Karpas-422 (cell line): ENCODE measurements around the gene SMARCE1. TPM values are rescaled to one million over a fixed set of nuclear protein-coding genes. Genes with fewer than 3 reads are reported as not detected.

ENCODE experiments used
- DNase-seq: peaks from one replicate; pipeline ENCODE4 v3.0.0-alpha.2; 2015
- H2AFZ ChIP-seq: fragments of 200-600 bp; sonication (generic); 2 replicates; pipeline ENCODE4 v1.6.1; 2014; ENCODE audit warnings: antibody characterized with exemption, low read length, mixed read lengths
- H3K27ac ChIP-seq: fragments of 200-600 bp; sonication (generic); 2 replicates; pipeline ENCODE4 v1.5.1; 2014; ENCODE audit warnings: mild to moderate bottlenecking, low read length, moderate library complexity
- H3K27me3 ChIP-seq: fragments of 200-600 bp; sonication (generic); 2 replicates; pipeline ENCODE4 v1.6.1; 2014; ENCODE audit warnings: low read length, mixed read lengths
- H3K36me3 ChIP-seq: fragments of 200-600 bp; sonication (generic); 2 replicates; pipeline ENCODE4 v1.6.1; 2014; ENCODE audit warnings: low read length, mixed read lengths; ENCODE audit not compliant: insufficient read depth
- H3K4me1 ChIP-seq: fragments of 200-600 bp; sonication (generic); 2 replicates; pipeline ENCODE4 v1.6.1; 2014; ENCODE audit warnings: mild to moderate bottlenecking, low read length, mixed read lengths
- H3K4me2 ChIP-seq: fragments of 200-600 bp; sonication (generic); 2 replicates; pipeline ENCODE4 v1.6.1; 2014; ENCODE audit warnings: low read length, low read depth, mild to moderate bottlenecking; ENCODE audit not compliant: poor library complexity, severe bottlenecking
- H3K4me3 ChIP-seq: fragments of 200-600 bp; sonication (generic); 2 replicates; pipeline ENCODE4 v1.5.1; 2014; ENCODE audit warnings: mild to moderate bottlenecking, antibody characterized with exemption, low read length, mixed read lengths
- H3K79me2 ChIP-seq: fragments of 200-600 bp; sonication (generic); 2 replicates; pipeline ENCODE4 v1.6.1; 2014; ENCODE audit warnings: mild to moderate bottlenecking, low read length, mixed read lengths
- H3K9ac ChIP-seq: fragments of 200-600 bp; sonication (generic); 2 replicates; pipeline ENCODE4 v1.6.0; 2014; ENCODE audit warnings: low read length
- H3K9me2 ChIP-seq: fragments of 200-600 bp; sonication (generic), shearing (Covaris generic); replicated peaks from 2 replicates; pipeline ENCODE4 v1.6.0; 2014; ENCODE audit warnings: mild to moderate bottlenecking, low read length, moderate library complexity; ENCODE audit not compliant: insufficient read depth
- H3K9me3 ChIP-seq: fragments of 300-700, 200-600 bp; sonication (generic); 2 replicates; pipeline ENCODE4 v1.6.1; 2014; ENCODE audit warnings: low read length, mixed read lengths
- H4K20me1 ChIP-seq: fragments of 200-600 bp; sonication (generic); 2 replicates; pipeline ENCODE4 v1.6.1; 2014; ENCODE audit warnings: mild to moderate bottlenecking, antibody characterized with exemption, low read length, low read depth; ENCODE audit not compliant: insufficient read depth
- total RNA-seq: library from RNA; depleted of rRNA; stranded (reverse); fragments of >200 nt; shearing (Covaris generic); gene quantifications from 2 replicates; pipeline ENCODE4 v1.2.3, GENCODE V29; 2014; ENCODE audit warnings: low replicate concordance

SMARCE1 gene
- total RNA-seq, 1 experiment from 2014 or later: 68.6 TPM

DNA sequence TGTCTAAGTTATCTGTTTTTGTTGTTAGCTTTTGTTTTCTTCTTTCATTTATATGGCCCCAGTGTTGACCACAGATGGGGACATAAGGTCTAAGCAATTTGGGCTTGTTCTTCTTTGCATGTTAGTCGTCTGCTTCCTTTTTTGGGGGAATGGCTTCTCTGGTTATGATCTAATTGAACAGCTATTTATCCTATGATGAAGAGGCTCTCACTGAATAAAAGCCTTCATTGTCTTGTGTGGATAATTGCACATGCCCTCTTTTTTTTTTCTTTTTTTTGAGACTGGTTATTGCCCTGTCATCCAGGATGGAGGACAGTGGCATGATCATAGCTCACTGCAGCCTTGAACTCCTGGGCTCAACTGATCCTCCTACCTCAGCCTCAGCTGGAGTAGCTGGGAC, 13.7 kb downstream of the SMARCE1 start:
- H3K27ac ChIP-seq: no peak overlapping the region
- H3K36me3 ChIP-seq: peaks cover 81% of the 10 kb centered on the region; the same call in 1 of the 2 replicates

DNA sequence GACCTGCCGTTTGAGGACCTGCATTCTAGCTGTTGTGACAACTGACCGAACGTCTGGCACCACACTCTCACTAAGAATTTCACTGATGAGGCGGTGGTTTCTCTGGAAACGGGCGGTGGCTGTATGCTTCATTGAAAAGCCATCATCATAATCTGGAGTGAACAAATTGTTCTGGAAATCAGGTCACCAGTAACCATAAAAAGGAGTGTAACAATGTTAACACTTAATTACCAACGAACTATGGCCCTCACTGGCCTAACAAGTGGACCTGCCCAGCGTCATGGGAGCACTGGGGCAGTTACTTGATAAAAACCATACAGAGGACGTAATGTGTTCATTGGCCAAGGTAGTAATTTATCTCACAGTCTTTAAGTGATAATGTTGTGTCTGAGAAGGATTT, 15.4 kb downstream of the SMARCE1 start:
- Histone ChIP-seq H2AFZ (no peak overlapping the region), H3K36me3 (peaks cover 81% of the 10 kb centered on the region; the same call in 1 of the 2 replicates), H3K4me2 (no peak overlapping the region), H4K20me1 (no peaks in the 10 kb centered on the region), H3K9me3 (no peaks in the 10 kb centered on the region), H3K9ac (no peak overlapping the region), H3K79me2 (0 out of 2 replicates have a peak, but pooled peaks cover 1% of the 10 kb centered on the region), H3K9me2 (no peaks in the 10 kb centered on the region), H3K4me3 (no peak overlapping the region), H3K27ac (no peak overlapping the region), H3K4me1 (no peaks in the 10 kb centered on the region), H3K27me3 (no peaks in the 10 kb centered on the region)
- DNase-seq: no peak

More for the DNA sequence above, 13.7 kb downstream of the SMARCE1 start:
- H3K4me2 ChIP-seq: no peak overlapping the region
- no peak for DNase-seq
- no peaks in the 10 kb centered on the region for H3K27me3 ChIP-seq
- H3K79me2 ChIP-seq: peaks cover 15% of the 10 kb centered on the region
- H3K4me3 ChIP-seq: no peak overlapping the region
- H4K20me1 ChIP-seq: 0 out of 2 replicates have a peak, but pooled peaks cover under 1% of the 10 kb centered on the region
- no peaks in the 10 kb centered on the region for H3K9me3 ChIP-seq
- H3K4me1 ChIP-seq: no peaks in the 10 kb centered on the region
- no peak overlapping the region for H3K9ac ChIP-seq
- no peaks in the 10 kb centered on the region for H3K9me2 ChIP-seq
- no peak overlapping the region for H2AFZ ChIP-seq

- H3K27ac ChIP-seq: no peak overlapping the region
- no peak for DNase-seq
- H3K79me2 ChIP-seq: no peaks in the 10 kb centered on the region
- no peak overlapping the region for H3K4me3 ChIP-seq
- H3K4me2 ChIP-seq: no peak overlapping the region
- H3K9ac ChIP-seq: no peak overlapping the region
- no peaks in the 10 kb centered on the region for H3K27me3 ChIP-seq
- H3K36me3 ChIP-seq: peaks cover 57% of the 10 kb centered on the region; the same call in 1 of the 2 replicates
- no peak overlapping the region for H2AFZ ChIP-seq
- no peaks in the 10 kb centered on the region for H3K9me2 ChIP-seq
- H4K20me1 ChIP-seq: no peaks in the 10 kb centered on the region
- no peaks in the 10 kb centered on the region for H3K9me3 ChIP-seq
- peaks cover under 1% of the 10 kb centered on the region; the same call in 1 of the 2 replicates for H3K4me1 ChIP-seq
Measured at GRCh38 chr17:40629842-40630241, 17.8 kb downstream of the SMARCE1 start.

DNA sequence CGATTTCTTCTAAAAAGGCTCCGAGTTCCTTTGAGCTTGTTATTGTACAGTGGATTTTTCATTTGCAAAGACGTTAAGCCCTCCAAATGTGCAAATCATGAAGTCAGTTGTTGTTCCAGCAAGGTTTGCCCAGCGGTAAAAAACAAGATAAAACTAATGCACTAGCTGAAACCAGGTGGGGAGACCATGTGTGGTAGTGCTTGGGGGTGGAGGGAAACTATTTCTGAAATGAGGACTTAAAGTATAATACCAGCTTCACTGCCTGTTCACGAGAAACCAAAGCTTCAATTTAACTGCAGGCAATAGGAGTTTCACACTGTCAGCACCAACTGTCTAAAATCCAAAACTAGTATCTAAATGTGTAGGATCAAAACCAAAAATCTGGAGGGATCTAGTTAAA, 22.3 kb downstream of the SMARCE1 start:
- Histone ChIP-seq H2AFZ (no peak overlapping the region), H3K79me2 (no peaks in the 10 kb centered on the region)

GRCh38 chr17:40623419-40624210, 24.0 kb downstream of the SMARCE1 start:
- Histone ChIP-seq H3K36me3 (peaks cover 6% of the 10 kb centered on the region; the same call in 1 of the 2 replicates), H3K9me3 (no peaks in the 10 kb centered on the region), H3K9me2 (no peaks in the 10 kb centered on the region), H4K20me1 (no peaks in the 10 kb centered on the region), H2AFZ (no peak overlapping the region), H3K27me3 (no peaks in the 10 kb centered on the region), H3K4me2 (peak overlapping the region; percentile 12), H3K4me1 (peaks cover 18% of the 10 kb centered on the region), H3K4me3 (no peak overlapping the region), H3K79me2 (no peaks in the 10 kb centered on the region), H3K27ac (no peak overlapping the region), H3K9ac (no peak overlapping the region)
- DNase-seq: peak; percentile 67

More for the DNA sequence above, 22.3 kb downstream of the SMARCE1 start:
- Histone ChIP-seq H4K20me1 (no peaks in the 10 kb centered on the region), H3K36me3 (peaks cover 21% of the 10 kb centered on the region; the same call in 1 of the 2 replicates), H3K4me3 (no peak overlapping the region), H3K9ac (no peak overlapping the region), H3K27me3 (no peaks in the 10 kb centered on the region), H3K9me3 (no peaks in the 10 kb centered on the region), H3K9me2 (no peaks in the 10 kb centered on the region), H3K4me1 (peaks cover 15% of the 10 kb centered on the region), H3K4me2 (no peak overlapping the region), H3K27ac (no peak overlapping the region)
- no peak for DNase-seq

- Histone ChIP-seq H2AFZ (no peak overlapping the region), H3K9ac (no peak overlapping the region), H3K27ac (no peak overlapping the region), H3K9me3 (no peaks in the 10 kb centered on the region), H3K4me1 (peaks cover 18% of the 10 kb centered on the region), H3K36me3 (no peaks in the 10 kb centered on the region), H3K9me2 (no peaks in the 10 kb centered on the region), H3K27me3 (no peaks in the 10 kb centered on the region), H3K4me2 (no peak overlapping the region), H4K20me1 (no peaks in the 10 kb centered on the region), H3K4me3 (no peak overlapping the region), H3K79me2 (no peaks in the 10 kb centered on the region)
- DNase-seq: no peak
Measured at GRCh38 chr17:40622509-40622928, 25.1 kb downstream of the SMARCE1 start.

DNA sequence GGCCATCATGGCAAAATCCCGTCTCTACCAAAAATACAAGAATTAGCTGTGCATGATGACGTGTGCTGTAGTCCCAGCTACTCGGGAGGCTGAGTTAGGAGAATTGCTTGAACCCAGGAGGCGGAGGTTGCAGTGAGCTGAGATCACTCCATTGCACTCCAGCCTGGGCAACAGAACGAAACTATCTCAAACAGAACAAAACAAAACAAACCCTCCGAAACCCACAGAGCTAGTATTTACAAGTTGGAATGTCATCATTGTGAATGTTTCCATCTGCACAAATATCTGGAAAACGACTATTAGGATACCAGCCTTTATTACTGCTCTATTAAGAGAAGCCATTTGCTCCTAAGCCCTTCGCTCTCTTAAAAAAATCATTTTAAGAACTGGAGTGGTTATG, 26.0 kb downstream of the SMARCE1 start:
- Histone ChIP-seq H2AFZ (no peak overlapping the region), H3K4me2 (no peak overlapping the region), H3K36me3 (no peaks in the 10 kb centered on the region), H4K20me1 (no peaks in the 10 kb centered on the region), H3K27me3 (no peaks in the 10 kb centered on the region), H3K9me2 (no peaks in the 10 kb centered on the region), H3K27ac (no peak overlapping the region), H3K4me1 (peaks cover 18% of the 10 kb centered on the region), H3K79me2 (no peaks in the 10 kb centered on the region), H3K4me3 (no peak overlapping the region), H3K9ac (no peak overlapping the region), H3K9me3 (no peaks in the 10 kb centered on the region)
- no peak for DNase-seq

DNA sequence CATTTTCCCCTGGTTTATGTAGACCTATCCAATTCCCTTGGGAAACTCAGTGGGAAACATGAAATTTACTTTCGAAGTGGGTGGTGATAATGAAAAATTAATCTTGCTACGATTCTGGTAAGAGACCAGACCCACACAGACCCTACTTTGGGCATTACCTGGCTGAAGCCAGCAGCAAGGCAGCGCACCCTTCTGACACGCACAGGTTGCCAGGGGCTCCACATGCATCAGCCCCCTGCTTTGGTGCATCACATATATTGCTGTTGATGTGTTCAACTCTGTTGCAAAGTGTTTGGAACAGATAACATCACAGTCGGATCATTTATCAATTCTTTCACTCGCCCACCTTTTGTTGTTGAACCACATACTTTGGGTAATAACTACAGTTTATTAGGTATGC, 26.6 kb downstream of the SMARCE1 start:
- Histone ChIP-seq H3K36me3 (no peaks in the 10 kb centered on the region), H3K79me2 (no peaks in the 10 kb centered on the region), H3K4me2 (no peak overlapping the region), H2AFZ (no peak overlapping the region), H3K9me3 (no peaks in the 10 kb centered on the region), H3K4me3 (no peak overlapping the region), H4K20me1 (no peaks in the 10 kb centered on the region), H3K4me1 (peaks cover 18% of the 10 kb centered on the region), H3K9me2 (no peaks in the 10 kb centered on the region), H3K27me3 (no peaks in the 10 kb centered on the region), H3K9ac (no peak overlapping the region), H3K27ac (no peak overlapping the region)
- DNase-seq: no peak
